NCI-H345 (cell line): ENCODE measurements around the gene UBE2E2.

Experiments
- DNase-seq: peaks from one replicate; lab custom pipeline; 2025; lab: John Stamatoyannopoulos, UW

UBE2E2 gene

GRCh38 chr3:23276913-23277658 is 74.0 kb downstream of the UBE2E2 start:
- DNase-seq, result no peak

- no peak for DNase-seq
Measured at GRCh38 chr3:23277688-23278087, 74.6 kb downstream of the UBE2E2 start.

- no peak for DNase-seq
Measured at GRCh38 chr3:23283625-23284024, 80.5 kb downstream of the UBE2E2 start.

GRCh38 chr3:23288286-23288685 is 85.2 kb downstream of the UBE2E2 start:
- DNase-seq, result no peak

GRCh38 chr3:23288715-23289114 is 85.6 kb downstream of the UBE2E2 start:
- no peak for DNase-seq

GRCh38 chr3:23292432-23292831 is 89.3 kb downstream of the UBE2E2 start:
- no peak for DNase-seq

- DNase-seq, result no peak
Measured at GRCh38 chr3:23294770-23295387, 91.8 kb downstream of the UBE2E2 start.

- no peak for DNase-seq
Measured at GRCh38 chr3:23301819-23302218, 98.7 kb downstream of the UBE2E2 start.

- no peak for DNase-seq
Measured at GRCh38 chr3:23302271-23302670, 99.1 kb downstream of the UBE2E2 start.

- no peak for DNase-seq
Measured at GRCh38 chr3:23303601-23304217, 100.6 kb downstream of the UBE2E2 start.

GRCh38 chr3:23304424-23304823 is 101.3 kb downstream of the UBE2E2 start:
- no peak for DNase-seq

- no peak for DNase-seq
Measured at GRCh38 chr3:23308986-23309625, 106.0 kb downstream of the UBE2E2 start.

GRCh38 chr3:23312866-23313265 is 109.7 kb downstream of the UBE2E2 start:
- DNase-seq, result no peak

- no peak for DNase-seq
Measured at GRCh38 chr3:23314981-23315762, 112.0 kb downstream of the UBE2E2 start.

GRCh38 chr3:23316924-23317323 is 113.8 kb downstream of the UBE2E2 start:
- no peak for DNase-seq

GRCh38 chr3:23319366-23320312 is 116.5 kb downstream of the UBE2E2 start:
- no peak for DNase-seq

- no peak for DNase-seq
Measured at GRCh38 chr3:23320586-23321570, 117.8 kb downstream of the UBE2E2 start.

- no peak for DNase-seq
Measured at GRCh38 chr3:23324745-23325144, 121.6 kb downstream of the UBE2E2 start.

- DNase-seq, result no peak
Measured at GRCh38 chr3:23325466-23326065, 122.4 kb downstream of the UBE2E2 start.
